HS-5 (cell line): ENCODE results near the gene ANKRD24.
"Not testable (repeated sequence)": the region's sequence is repeated elsewhere in the genome, so short reads cannot be mapped to it uniquely, and the experiment has no call there.

Source experiments
- DNase-seq: peaks from one replicate; pipeline ENCODE4 v3.0.0-alpha.2; 2012; ENCODE audit warnings: low read depth

Gene ANKRD24

DNA sequence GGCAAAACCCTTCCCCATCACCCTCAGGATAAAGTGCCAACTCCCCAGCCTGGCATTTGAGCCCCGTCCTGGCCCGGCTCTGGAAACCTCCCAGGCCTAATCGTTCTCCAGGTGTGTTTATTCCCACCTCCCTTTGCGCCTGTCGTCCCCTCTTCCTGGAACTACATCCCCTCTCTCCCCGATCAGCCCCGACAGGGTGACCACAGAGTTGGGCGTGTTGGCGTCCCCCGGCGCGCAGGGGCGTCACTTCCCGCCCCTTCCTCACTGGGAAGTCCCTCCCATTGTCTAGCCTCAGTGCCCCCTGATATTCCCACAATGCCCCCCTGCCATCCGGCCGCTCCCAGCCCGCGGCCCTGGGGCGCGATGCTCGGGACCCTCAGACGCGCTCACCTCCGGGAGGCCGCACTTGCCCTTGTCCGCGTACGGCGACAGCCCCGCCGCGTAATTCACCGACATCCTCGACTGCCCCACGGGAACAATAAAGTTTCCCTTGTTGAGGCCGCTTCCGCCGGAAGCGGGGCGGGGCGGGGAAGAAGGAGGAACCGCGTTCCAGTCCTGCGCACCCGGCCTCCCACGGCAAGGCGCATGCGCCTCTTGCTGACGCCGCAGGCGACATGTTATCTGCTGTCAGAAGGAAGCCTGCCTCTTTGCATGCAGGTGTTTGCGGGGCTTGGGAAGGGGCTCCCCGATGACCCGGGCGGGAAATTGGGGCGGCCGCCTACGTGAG lies at the start of gene ANKRD24, which contains the start of gene SIRT6:
Gene ANKRD24, plus strand, starts transcription at position 606 of the 727 bp plus-strand sequence. CDS start 3,737 bp downstream, outside the sequence.
Gene SIRT6, minus strand, starts transcription at position 480 of the 727 bp plus-strand sequence. Its CDS starts 24 bp downstream, at position 456.
- peak; percentile 84 for DNase-seq

DNA sequence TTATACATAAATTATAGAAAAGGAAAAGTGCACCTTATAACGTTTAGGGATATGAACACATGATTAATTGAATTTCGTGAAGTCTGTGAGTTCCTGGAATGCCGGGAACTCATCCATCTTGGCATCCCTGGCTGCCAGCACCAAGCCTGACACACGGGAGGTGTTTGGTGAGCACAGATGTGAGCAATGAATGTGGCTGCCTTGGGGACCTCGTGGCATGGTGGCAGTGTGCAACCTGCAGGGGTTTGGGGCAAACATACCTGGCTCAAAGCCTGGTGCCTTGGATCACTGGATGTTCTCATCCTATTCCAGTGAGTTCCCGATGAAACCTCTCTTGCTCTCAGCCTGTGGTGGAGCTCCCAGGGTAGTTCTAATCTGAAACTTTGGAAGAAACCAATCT lies 48.1 kb upstream of the ANKRD24 start:
- DNase-seq = no peak

DNA sequence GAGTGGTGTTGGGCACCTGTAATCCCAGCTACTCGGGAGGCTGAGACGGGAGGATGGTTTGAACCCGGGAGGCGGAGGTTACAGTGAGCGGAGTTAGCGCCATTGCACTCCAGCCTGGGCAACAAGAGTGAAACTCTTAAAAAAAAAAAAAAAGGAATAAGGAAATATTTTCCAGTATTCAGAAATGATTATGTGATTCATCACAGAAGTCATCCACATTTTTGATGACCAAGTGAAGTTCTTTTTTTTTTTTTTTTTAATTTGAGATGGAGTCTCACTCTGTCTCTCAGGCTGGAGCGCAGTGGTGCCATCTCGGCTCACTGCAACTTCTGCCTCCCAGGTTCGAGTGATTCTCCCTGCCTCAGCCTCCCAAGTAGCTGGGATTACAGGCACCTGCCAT lies 47.1 kb upstream of the ANKRD24 start:
- peak; percentile 24 for DNase-seq

DNA sequence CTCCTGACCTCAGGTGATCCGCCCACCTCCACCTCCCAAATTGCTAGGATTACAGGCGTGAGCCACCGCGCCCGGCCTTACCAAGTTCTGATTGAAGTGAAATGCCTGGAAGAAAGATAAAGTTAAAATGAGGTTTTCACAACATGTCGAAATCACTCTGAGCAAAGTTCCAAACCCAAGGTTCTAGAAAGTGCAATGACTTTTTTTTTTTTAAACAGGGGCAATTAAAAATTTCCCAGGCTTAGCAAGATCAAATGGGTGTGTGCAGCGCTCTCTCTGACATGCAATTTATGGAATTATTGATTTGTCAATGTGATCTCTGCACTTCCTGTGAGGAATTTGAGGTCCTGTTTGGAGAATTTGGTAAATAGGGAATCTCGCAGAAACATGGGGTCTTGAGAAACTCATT lies 45.8 kb upstream of the ANKRD24 start:
- DNase-seq = no peak

DNA sequence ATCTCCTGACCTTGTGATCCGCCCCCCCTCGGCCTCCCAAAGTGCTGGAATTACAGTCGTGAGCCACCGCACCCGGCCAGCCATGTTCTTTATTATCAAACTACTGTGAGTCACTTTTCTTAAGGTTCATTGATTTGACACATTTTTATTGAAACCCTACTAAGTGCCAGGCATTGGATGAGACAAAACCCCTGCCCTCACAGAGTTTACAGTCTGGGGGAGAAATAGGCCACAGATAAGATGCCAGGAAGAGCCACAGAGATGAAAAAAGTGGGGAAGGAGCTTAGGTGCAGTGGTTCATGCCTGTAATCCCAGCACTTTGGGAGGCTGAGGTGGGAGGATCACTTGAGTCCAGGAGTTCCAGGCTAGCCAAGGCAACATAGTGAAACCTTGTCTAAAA lies 44.0 kb upstream of the ANKRD24 start:
- no peak for DNase-seq

DNA sequence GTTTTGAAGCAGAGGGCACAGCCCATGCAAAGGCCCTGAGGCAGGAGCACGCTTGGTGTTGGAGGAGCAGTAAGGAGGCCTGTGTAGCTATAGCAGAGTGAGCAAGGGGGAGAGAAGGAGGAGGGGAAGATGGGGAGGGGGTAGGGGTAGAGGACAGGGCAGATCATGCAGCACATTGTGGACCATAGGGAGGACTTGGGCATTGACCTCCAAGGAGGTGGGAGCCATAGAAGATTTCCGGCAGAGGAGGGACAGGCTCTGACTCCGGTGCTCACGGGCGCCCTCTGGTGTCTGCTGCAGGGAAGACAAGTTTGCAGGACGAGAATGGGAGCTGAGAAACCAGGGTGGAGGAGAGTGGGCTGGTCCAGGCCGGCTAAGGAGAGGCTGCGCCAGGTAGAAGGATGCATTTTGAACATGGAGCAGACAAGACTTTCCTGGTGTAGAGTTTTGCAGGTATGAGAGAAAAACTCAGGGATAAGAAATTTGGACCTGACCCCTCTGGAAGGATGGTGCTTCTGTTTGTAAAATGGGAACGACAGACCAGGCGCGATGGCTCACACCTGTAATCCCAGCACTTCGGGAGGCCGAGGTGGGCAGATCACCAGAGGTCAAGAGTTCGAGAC lies 42.8 kb upstream of the ANKRD24 start:
- no peak for DNase-seq

DNA sequence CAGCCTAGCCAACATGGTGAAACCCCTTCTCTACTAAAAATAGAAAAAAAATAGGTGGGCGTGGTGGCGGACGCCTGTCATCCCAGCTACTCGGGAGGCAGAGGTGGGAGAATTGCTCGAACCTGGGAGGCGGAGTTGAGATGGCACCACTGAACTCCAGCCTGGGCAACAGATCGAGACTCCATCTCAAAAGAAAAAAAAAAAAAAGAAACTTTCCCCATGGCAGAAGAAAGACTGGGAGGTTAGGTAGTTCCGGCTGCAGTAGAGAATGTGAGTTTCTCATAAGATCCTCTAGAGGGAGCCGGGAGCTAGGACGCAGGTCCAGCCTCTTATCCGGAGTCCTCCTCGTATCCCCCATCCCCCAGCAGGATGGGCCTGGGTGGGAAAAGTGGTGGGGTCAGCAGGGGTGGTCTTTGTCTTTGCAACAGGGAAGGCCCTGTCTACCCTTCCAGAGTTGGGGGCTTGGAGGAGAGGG lies 42.2 kb upstream of the ANKRD24 start:
- peak; percentile 38 for DNase-seq

DNA sequence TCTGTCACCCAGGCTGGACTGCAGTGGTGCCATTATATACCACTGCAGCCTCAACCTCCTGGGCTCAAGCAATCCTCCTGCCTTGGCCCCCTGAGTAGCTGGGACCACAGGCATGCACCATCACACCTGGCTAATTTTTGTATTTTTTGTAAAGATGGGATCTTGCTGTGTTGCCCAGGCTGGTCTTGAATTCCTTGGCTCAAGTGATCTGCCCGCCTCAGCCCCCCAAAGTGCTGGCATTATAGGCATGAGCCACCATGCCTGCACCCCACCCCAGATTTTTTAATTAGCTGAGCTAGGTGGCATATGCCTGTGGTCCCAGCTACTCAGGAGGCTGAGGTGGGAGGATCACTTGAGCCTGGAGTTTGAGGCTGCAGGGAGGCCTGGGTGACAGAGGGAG lies 39.6 kb upstream of the ANKRD24 start:
- DNase-seq = not testable (repeated sequence)

DNA sequence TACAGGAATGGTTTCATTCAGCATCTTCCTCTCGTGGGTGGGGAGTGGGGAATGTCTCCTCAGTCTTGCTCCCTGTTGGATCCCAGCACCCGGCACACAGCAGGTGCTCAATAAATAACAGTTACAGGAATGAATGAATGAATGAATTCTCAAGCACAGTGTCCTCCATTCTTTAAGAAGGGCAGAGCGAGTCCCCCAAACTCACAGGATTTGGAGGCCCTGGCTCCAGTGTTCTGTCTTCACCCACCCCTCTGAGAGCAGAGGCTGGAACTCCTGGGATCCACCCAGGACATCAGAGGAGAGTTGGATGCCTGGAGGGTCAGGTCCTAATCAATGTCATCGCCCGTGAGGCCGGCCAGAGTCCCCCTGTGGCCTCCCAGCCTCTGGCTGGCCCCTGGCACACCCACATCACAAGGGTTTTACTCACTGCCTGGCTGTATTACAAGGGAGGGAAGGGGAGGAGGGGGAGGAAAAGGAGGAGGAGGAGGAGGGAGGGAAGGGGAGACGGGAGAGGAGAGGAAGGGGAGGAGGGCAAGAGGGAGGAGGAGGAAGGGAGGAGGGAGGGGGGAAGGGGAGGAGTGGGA lies 37.7 kb upstream of the ANKRD24 start:
- DNase-seq = peak; percentile 53

DNA sequence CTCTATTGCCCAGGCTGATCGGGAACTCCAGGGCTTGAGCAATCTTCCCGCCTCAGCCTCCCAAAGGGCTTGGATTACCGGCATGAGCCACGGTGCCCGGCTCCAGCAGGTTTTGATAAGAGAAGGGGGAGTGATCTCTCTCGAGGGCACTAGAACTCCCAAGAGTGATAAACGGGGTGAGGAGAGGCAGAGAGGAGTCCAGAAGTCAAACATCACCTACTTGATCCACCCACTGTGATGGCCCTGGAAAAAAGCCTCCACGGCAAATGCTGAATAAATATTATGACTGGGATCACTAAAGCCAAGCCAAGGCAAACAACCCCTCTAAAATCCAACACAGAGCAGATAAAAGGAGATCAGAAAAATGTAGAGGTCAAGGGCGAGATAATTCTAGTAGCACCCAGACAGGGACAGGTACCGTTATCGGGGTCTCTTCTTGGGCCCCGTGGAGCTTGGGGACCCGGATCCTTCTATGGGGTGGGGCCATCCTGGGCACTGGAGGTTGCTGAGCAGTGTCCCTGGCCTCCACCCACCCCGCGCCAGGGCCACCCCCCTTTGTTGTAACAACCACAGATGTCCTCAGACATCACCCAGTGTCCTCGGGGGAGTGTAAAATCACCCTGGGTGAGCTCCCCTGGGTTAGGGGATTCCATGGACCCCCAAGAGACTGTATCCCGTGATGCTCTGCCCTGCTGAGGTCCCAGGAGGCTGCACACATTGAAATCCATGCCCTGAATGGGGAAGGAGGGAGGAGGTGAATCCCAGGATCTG lies 32.8 kb upstream of the ANKRD24 start:
- DNase-seq = no peak

DNA sequence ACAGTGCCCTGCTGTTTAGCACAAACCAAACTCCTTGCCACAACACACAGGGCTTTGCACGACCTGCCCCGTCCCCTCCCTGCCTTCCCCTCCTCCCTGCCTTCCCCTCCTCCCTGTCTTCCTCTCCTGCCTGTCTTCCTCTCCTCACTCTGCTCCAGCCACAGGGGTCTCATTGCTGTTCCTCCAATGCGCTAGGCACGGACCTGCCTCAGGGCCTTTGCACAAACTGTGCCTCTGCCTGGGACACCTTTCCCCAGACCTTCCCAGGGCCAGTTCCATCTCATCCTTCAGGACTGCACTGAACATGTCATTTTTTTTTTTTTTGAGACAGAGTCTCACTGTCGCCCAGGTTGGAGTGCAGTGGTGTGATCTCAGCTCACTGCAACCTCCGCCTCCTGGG lies 30.9 kb upstream of the ANKRD24 start:
- DNase-seq = no peak

DNA sequence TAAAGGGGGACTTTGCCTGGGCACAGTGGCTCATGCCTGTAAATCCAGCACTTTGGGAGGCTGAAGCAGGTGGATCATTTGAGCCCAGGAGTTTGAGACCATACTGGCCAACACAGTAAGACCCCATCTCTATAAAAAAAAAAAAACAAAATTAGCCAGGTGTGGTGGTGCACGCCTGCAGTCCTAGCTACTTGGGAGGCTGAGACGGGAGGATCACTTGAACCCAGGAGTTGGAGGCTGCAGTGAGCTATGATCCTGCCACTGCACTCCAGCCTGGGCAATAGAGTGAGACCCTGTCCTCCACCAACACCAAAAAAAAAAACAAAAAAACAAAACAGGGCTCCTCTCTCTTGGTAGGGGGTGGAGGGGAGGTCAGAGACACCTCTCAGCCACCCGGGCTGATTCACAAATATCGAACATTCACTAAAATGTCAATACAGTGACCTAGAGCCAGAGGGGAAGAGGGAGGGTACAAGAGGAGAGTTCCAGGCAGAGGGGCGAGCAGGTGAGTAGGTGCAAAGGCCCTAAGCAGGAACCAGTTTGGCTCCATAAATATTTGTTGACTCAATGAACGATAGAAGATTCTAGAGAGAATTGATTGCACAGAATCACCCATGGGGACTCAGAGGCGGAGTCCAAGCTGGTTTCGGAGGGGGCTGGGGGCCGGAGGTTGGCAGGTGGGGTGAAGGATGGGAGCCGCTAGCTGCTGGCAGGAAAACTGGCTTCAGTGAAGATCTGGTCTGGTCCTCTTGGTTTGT lies 30.1 kb upstream of the ANKRD24 start:
- DNase-seq = no peak

DNA sequence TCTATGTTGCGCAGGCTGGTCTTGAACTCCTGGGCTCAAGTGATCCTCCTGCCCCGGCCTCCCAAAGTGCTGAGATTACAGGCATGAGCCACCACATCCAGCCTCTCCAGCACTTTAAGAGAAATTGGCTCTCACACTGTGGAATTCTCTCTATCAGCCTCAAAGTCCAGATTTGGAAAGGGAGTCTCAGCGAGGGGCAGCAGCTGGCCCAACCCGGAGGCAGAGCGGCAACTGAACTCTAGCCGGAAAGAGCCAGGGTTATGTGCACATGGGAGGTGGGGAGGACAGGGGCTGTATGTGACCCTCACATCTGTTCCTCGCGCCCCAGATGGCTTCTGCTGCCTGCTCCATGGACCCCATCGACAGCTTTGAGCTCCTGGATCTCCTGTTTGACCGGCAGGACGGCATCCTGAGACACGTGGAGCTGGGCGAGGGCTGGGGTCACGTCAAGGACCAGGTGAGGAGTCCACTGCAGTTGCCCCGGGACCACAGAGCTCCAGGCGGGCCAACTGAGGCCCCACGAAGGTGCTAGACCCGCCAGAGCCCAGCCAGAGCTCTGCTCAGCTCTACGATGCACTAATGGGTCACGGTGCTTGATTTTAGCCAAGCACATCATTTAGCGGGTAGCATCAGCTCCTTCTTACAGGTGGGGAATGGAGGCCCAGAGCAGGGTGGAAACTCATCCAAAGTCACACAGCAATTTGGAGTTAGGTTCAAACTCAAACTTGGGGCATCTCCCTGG lies 27.7 kb upstream of the ANKRD24 start:
- DNase-seq = no peak

DNA sequence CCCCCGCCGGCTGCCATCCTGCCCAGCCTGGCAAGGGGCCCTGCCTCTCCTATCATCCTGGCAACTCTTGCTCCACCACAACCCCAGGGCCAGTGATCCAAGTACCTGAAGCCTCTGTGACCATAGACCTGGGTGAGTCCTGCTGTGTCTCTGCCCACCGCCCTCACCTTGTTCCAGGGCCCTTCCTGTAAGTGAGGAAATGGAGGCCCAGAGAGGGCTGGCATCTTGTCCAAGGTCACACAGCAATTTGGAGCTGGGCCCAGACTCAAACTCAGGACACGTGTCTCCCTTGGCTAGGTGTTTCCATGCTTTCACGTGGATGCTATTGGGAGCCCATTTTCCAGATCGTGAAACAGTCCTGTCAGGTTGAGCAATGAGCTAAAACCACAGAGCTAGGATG lies 25.3 kb upstream of the ANKRD24 start:
- DNase-seq = no peak

DNA sequence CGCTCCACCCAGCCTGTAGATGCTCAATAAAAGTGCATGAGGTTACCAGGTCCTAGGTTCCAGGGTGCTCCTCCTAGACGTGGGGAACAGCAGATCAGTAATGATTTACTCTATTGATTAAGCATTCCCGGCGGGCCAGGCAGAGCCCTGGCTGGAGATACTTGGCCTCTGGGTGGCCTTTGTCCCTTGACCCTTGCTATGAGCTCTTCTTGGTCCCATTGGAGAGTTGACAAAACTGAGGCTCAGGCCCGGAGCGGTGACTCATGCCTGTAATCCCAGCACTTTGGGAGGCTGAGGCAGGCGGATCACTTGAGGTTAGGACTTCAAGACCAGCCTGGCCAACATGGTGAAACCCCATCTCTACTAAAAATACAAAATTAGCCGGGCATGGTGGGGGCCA lies 24.5 kb upstream of the ANKRD24 start:
- not testable (repeated sequence) for DNase-seq

DNA sequence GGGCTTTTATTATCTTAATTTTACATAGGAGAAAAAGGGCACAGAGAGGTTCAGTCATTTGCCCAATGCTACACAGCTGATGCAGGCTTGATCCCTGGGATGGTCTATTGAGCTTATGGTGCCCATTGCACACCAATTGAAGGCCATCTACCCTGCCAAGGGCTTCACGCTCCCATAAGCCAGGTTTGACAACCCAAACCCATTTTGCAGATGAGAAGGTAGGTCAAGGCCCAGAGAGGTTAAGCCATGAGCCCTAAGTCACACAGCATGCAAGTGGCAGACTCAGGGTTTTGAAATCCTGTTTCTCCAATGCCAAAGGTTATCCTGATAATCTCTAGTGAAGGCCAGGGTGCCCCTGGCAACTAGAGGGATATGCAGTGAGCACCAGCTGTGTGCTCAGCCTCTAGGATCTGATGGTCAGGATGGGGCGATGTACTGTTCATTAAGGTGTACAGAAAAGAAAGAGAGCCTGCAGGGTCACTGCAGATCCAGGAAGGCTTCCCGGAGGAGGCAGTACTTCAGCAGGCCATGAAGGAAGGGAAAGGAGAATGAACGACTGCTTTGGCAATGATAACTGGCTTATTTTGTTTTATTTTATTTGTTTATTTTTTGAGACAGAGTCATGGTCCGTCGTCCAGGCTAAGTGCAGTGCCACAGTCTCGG lies 20.9 kb upstream of the ANKRD24 start:
- no peak for DNase-seq

DNA sequence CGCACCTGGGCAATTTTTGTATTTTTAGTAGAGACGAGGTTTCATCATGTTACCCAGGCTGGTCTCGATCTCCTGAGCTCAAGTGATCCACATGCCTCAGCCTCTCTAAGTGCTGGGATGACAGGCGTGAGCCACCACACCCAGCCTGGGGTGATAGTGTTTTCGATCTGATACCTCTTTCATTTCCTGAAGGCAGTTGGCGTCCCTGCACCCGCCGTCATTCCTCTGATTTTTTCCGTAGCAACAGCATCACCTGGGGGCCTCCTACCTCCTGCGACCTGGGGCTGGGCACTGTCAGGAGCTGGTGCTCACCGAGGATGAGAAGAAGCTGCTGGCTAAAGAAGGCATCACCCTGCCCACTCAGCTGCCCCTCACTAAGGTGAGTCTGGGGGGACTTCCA lies 18.2 kb upstream of the ANKRD24 start:
- DNase-seq = no peak

DNA sequence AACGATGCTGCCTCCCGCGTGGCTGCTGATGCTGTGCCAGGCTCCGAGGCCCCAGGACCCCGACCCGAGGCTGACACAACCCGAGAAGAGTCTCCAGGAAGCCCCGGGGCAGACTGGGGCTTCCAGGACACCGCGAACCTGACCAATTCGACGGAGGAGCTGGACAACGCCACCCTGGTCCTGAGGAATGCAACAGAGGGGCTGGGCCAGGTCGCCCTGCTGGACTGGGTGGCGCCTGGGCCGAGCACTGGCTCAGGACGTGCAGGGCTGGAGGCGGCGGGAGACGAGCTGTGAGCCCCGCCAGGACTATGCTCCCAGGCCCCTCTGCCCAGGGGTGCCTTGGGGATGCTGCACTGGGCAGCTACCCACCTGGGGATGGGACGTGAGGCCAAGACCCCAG lies 10.8 kb upstream of the ANKRD24 start:
- DNase-seq = no peak

DNA sequence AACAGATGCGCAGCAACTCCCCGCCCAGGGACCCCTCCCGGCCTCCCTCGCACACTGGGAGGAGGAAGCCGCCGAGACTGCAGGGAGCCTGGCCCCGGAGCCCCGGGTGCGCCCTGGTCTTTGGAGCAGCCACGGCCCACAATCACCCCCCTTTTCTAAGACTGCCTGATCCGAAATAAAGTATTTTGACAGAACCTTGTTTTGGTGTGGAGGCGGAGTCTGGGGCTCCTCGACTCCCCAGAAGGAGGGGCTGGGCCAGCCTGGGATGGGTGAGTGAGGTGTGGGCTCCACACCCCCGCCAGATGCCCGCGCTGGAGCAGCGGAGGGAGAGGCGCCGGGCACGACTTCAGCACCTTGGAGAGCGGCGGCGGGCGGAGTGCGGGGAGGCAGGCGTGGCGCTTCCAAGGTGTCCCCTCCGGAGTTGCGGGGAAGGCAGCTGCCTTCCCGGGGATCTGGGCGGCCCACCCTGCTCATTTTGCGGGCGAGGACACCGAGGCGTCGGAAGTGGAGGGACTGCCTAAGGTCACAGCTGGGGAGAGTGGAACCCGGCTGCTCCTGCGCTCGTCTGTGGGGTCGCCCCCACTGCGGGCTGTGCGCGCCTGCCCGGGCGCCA lies 9.5 kb upstream of the ANKRD24 start:
- no peak for DNase-seq
